Tibial nerve (tissue), 3 donors: Measurements from ENCODE around the gene BFSP1.

Source experiments
- CTCF ChIP-seq, 5 experiments: fragments of 200-600 bp in 3 of 5; fragments of 450-650 bp in 2 of 5; sonication (generic) in 3 of 5; IDR thresholded peaks; one replicate each; pipeline ENCODE4 v1.5.1; 2016 to 2019; ENCODE audit warnings: antibody characterized with exemption in 5 of 5, mild to moderate bottlenecking in 3 of 5, moderate library complexity in 2 of 5
- POLR2A ChIP-seq, 2 donors: fragments of 450-650 bp; IDR thresholded peaks; one replicate each; pipeline ENCODE4 v1.6.1; 2017; ENCODE audit warnings: antibody characterized with exemption in 2 of 2, mild to moderate bottlenecking in 2 of 2, moderate library complexity in 2 of 2

GRCh38 chr20:17480696-17481095 is 50.5 kb downstream of the BFSP1 start:
- no peak for TF ChIP-seq CTCF (IDR thresholded peaks at IDR 0.05)
- no peak for TF ChIP-seq POLR2A (IDR thresholded peaks at IDR 0.05)
